ENCODE results near the gene CEP78. TPM values are rescaled to one million over a fixed set of nuclear protein-coding genes. Genes with fewer than 3 reads are reported as not detected.

The CEP78 gene
- total RNA-seq, 2 donors from 2014 or later, result 5.6 to 9.6 TPM

DNA sequence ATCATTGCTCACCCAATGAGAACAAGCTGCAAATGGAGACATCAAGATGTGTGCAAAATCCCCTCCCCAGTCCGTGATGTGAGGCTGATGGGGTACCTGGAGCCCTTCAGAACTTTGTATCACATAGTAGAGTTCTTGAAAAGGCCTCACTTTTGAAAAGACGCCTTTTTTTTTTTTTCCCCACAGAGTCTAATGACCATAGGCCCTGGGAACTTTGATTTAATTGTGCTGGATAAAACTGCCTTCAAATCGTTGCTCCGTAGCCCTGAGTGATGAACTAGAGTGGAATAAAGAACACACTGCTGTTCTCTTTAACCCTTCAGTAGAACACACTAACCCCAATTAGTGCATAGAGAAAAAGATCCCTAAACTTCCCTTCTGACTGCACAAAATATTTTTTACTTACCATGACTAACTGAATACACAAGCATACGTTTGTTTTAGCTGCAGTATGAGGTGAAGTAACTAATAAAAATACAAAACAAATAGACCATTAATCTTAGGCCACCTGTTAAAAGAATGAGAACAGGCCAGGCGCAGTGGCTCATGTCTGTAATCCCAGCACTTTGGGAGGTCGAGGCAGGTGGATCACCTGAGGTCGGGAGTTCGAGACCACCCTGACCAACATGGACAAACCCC is 76.1 kb downstream of the CEP78 start:
- Histone ChIP-seq H3K27ac (peak overlapping the region in 2 of 4 donors; percentile 19 to 44), H3K4me3 (no peak overlapping the region), H3K36me3 (replicated peaks in 1 of 2; ENCODE audit: insufficient read depth in 1 of 2, low read depth in 2 of 2) (no peaks in the 10 kb centered on the region), H3K9me3 (no peaks in the 10 kb centered on the region), H3K27me3 (no peaks in the 10 kb centered on the region), H3K4me1 (peaks cover 40% of the 10 kb centered on the region)
- DNase-seq (no peak), ATAC-seq (no peak)
- TF ChIP-seq POLR2A (IDR thresholded peaks at IDR 0.05), result no peak
- TF ChIP-seq, protein P1, sequence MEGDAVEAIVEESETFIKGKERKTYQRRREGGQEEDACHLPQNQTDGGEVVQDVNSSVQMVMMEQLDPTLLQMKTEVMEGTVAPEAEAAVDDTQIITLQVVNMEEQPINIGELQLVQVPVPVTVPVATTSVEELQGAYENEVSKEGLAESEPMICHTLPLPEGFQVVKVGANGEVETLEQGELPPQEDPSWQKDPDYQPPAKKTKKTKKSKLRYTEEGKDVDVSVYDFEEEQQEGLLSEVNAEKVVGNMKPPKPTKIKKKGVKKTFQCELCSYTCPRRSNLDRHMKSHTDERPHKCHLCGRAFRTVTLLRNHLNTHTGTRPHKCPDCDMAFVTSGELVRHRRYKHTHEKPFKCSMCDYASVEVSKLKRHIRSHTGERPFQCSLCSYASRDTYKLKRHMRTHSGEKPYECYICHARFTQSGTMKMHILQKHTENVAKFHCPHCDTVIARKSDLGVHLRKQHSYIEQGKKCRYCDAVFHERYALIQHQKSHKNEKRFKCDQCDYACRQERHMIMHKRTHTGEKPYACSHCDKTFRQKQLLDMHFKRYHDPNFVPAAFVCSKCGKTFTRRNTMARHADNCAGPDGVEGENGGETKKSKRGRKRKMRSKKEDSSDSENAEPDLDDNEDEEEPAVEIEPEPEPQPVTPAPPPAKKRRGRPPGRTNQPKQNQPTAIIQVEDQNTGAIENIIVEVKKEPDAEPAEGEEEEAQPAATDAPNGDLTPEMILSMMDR (IDR thresholded peaks at IDR 0.05), result no peak
- WGBS, 2 donors, result 38 to 50% methylated on average over 9 of the region's 9 CpGs
- intact Hi-C loops (cut with DNase I), result no loop called here

DNA sequence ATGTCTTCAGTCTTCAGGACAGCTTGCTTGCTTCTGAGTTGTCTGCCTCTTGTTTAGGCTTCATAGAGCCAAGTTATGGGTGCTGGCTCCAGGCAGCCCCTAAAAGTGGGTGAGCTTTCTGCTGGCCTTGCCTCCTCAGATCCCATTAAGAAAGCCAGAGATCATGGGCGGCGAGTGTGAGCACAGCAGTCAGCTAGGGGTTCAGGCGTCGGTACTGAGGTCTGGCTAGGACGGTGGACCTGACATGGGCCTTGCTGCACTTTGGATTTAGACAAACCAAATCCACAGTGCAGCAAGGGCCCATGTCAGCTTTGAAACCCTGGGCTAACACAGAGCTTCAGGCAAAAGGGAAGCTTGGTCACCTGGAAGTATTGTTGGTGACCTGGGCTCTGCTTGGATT is 78.7 kb downstream of the CEP78 start:
- no peak overlapping the region for H3K4me3 ChIP-seq
- no peak for DNase-seq
- no peaks in the 10 kb centered on the region for H3K9me3 ChIP-seq
- H3K4me1 ChIP-seq, result peaks cover 45% of the 10 kb centered on the region
- no peak for ATAC-seq
- intact Hi-C loops (cut with DNase I), result no loop called here
- TF ChIP-seq, protein P1 (IDR thresholded peaks at IDR 0.05), result no peak
- TF ChIP-seq POLR2A (IDR thresholded peaks at IDR 0.05), result no peak
- H3K27ac ChIP-seq, result peak overlapping the region in 2 of 4 donors; percentile 60 to 65
- no peaks in the 10 kb centered on the region for H3K27me3 ChIP-seq
- WGBS, 2 donors, result 70 to 73% methylated on average over 5 of the region's 5 CpGs
- no peaks in the 10 kb centered on the region for H3K36me3 ChIP-seq (replicated peaks in 1 of 2; ENCODE audit: insufficient read depth in 1 of 2, low read depth in 2 of 2)

DNA sequence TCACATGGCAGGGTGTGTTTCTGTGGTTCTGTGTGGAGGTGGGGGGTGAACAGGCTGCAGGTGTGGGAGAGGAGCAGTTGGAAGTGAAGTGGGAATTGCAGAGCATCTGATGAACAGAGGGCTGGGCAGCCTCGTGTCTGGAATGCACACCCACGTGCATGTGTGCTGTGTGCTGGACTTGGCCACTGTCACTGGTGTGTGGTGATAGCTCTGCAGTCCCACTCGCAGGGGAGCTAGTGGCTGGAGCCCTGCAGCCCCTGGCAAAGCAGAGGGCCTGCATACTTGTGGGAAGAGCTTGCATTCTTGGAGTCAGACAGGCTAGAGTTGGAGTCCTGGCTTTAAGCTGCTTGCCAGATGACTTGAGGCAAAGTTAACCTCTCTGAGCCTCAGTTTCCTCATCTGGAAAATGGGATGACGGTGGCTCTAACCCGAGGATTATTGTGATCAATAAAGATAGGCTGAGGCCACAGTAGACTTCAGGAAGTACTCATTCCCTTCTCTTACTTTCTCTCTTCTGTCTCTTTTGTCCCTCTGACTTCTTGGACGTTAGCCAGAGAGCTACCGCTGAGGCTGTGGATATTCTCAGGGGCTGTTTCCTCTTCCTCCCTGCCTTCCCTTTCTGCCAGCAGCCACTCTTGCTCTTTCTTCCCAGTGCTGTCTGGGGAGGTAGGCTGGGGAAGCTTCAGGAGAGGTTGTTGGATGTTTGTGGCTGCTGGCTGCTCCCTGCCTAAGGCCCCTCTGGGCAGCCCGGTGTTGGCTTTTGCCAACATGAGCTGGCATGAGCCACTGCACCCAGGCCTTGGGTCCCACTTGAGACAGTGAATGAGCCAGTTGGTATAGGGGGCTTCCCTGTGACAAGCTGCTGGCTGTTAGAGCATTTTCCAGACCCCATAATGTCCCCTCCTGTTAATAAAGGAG is 79.3 kb downstream of the CEP78 start:
- TF ChIP-seq, protein P1 (IDR thresholded peaks at IDR 0.05), result no peak
- no peak for TF ChIP-seq POLR2A (IDR thresholded peaks at IDR 0.05)
- H3K9me3 ChIP-seq, result no peaks in the 10 kb centered on the region
- H3K27me3 ChIP-seq, result no peaks in the 10 kb centered on the region
- peak; percentile 55 for ATAC-seq
- no peak overlapping the region for H3K4me3 ChIP-seq
- intact Hi-C loops (cut with DNase I), result no loop called here
- peak overlapping the region in 3 of 4 donors; percentile 3 to 65 (median 60) for H3K27ac ChIP-seq
- peaks cover 45% of the 10 kb centered on the region for H3K4me1 ChIP-seq
- DNase-seq, result peak; percentile 42 to 53 (median 42)
- WGBS, 2 donors, result 35 to 41% methylated on average over 8 of the region's 8 CpGs
- no peaks in the 10 kb centered on the region for H3K36me3 ChIP-seq (replicated peaks in 1 of 2; ENCODE audit: insufficient read depth in 1 of 2, low read depth in 2 of 2)

DNA sequence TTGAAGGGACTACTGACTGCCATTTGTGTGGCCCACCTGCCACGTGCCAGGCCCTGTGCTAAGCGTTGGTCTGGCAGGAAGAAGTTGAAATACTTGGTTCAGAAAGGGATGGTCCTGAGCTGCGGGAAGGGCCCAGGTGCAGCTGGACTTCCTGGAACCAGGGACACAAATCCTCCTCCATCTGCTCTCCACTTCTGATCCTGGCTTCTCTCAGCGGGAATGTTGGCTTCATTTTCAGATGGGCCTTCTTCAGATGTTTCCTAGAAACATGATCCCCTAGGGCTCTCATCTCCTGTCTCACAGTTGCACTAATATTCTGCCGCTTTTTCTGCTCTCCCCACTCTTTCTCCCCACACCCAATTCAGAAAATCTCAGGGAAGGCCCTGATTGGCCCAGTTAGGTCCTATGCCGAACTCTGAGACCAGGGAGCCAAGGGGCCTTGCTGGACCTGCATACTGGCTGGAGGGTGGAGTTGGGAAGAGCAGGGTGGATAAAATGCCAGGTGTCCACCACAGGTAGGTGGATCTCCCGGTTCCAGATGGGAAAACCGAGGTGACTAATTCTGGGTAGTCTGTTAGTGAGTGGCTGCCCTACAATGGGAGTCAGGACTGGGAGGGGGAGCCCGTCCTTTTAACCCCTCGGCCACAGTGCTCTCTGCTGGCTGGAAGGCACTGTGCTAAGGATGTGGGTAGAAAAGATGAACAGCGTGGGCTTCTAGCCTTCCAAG is 80.5 kb downstream of the CEP78 start:
- ATAC-seq, result no peak
- no peaks in the 10 kb centered on the region for H3K9me3 ChIP-seq
- H3K4me3 ChIP-seq, result no peak overlapping the region
- WGBS, 2 donors, result 68 to 71% methylated on average over 11 of the region's 11 CpGs
- no peaks in the 10 kb centered on the region for H3K36me3 ChIP-seq (replicated peaks in 1 of 2; ENCODE audit: insufficient read depth in 1 of 2, low read depth in 2 of 2)
- DNase-seq, result no peak
- intact Hi-C loops (cut with DNase I), result no loop called here
- peak overlapping the region in 2 of 4 donors; percentile 60 to 65 for H3K27ac ChIP-seq
- peaks cover 40% of the 10 kb centered on the region for H3K4me1 ChIP-seq
- no peaks in the 10 kb centered on the region for H3K27me3 ChIP-seq
- TF ChIP-seq, protein P1 (IDR thresholded peaks at IDR 0.05), result no peak
- no peak for TF ChIP-seq POLR2A (IDR thresholded peaks at IDR 0.05)

Measured in body of pancreas (tissue), 4 donors.